ENCODE results near the gene TAS2R30.

DNA sequence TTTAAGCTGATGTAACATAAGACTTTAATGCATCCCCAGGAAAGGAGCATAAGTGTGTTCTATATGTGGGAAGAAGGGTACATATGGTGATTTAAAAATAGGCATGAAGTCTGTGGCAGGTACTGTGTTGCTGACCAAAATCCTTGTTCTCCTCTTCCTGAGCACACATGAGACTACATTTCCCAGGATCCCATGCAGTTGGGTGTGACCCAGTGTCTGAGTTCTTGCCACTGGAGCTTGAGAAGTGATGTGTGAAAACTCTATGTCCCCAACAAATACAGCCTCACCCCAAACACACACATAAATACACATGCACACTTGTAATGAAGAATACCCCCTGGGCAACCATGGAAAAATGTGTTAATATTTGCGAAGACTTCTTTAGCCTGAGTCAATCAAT is 28.1 kb upstream of the TAS2R30 start:
- no peak for TF ChIP-seq POLR2A (IDR thresholded peaks at IDR 0.05)
- no peak for TF ChIP-seq CTCF (IDR thresholded peaks at IDR 0.05)
- TF ChIP-seq EP300 (IDR thresholded peaks at IDR 0.05; ENCODE audit: low read depth), result no peak

Measured in transverse colon (tissue), 3 donors.